ENCODE data around the gene RUNX3.

GRCh38 chr1:24959623-24959975 is 29.5 kb upstream of the RUNX3 start:
- TF ChIP-seq EZH2 (IDR thresholded peaks at IDR 0.05; ENCODE audit: borderline replicate concordance, low read depth, low read length, severe bottlenecking) = no peak
- no peak for TF ChIP-seq CTCF (IDR thresholded peaks at IDR 0.05; ENCODE audit: extremely low read depth in 1 of 2, insufficient read depth in 1 of 2, low read depth in 1 of 2, low read length in 2 of 2)
- no peak for TF ChIP-seq MAX (IDR thresholded peaks at IDR 0.05; ENCODE audit: insufficient read depth, insufficient read length)
- TF ChIP-seq POLR2AphosphoS5 (IDR thresholded peaks at IDR 0.05; ENCODE audit: insufficient read depth, low read depth, low read length) = no peak
- no peak for TF ChIP-seq POLR2A (IDR thresholded peaks at IDR 0.05; ENCODE audit: low read depth, low read length)
- no peak for TF ChIP-seq JUN (IDR thresholded peaks at IDR 0.05; ENCODE audit: borderline replicate concordance, insufficient read depth, insufficient read length, low read depth)
- no peak for TF ChIP-seq FOS (IDR thresholded peaks at IDR 0.05; ENCODE audit: borderline replicate concordance, insufficient read depth, low read length)
- TF ChIP-seq GATA2 (IDR thresholded peaks at IDR 0.05; ENCODE audit: insufficient read depth, insufficient read length, low read depth, low read length) = no peak
- TF ChIP-seq MYC (IDR thresholded peaks at IDR 0.05; ENCODE audit: low read depth, low read length) = no peak
